Neural cell (in vitro differentiated cells): ENCODE measurements around the gene NPFFR1. TPM values are rescaled to one million over a fixed set of nuclear protein-coding genes. Genes with fewer than 3 reads are reported as not detected.

Source experiments
- H2AFZ ChIP-seq: fragments of 200-600, 300-800 bp; sonication (generic), shearing (Covaris generic); 2 replicates; pipeline ENCODE4 v1.6.0; 2014; ENCODE audit warnings: low read depth, mild to moderate bottlenecking, antibody characterized with exemption, low read length, moderate library complexity
- H3F3A ChIP-seq: fragments of 200-600 bp; shearing (Covaris generic); 2 replicates; pipeline ENCODE4 v1.6.1; 2016; ENCODE audit warnings: mild to moderate bottlenecking, moderate library complexity, mixed read lengths, antibody characterized with exemption, low read length; ENCODE audit not compliant: insufficient read depth, poor library complexity, severe bottlenecking
- H3K27ac ChIP-seq: fragments of 200-600, 300-800 bp; sonication (generic), shearing (Covaris generic); 2 replicates; pipeline ENCODE4 v1.5.1; 2014; ENCODE audit warnings: mild to moderate bottlenecking, low read length, moderate library complexity
- H3K27me3 ChIP-seq: fragments of 300-800, 200-600 bp; sonication (generic), shearing (Covaris generic); 2 replicates; pipeline ENCODE4 v1.6.0; 2014; ENCODE audit warnings: mild to moderate bottlenecking, low read depth, low read length, moderate library complexity; ENCODE audit not compliant: insufficient read depth
- H3K36me3 ChIP-seq: fragments of 300-800, 200-600 bp; sonication (generic), shearing (Covaris generic); 2 replicates; pipeline ENCODE4 v1.5.1; 2014; ENCODE audit warnings: mild to moderate bottlenecking, antibody characterized with exemption, low read length, moderate library complexity; ENCODE audit not compliant: insufficient read depth
- H3K4me2 ChIP-seq: fragments of 300-800, 200-600 bp; sonication (generic), shearing (Covaris generic); 2 replicates; pipeline ENCODE4 v1.6.0; 2014; ENCODE audit warnings: mild to moderate bottlenecking, low read length
- H3K4me3 ChIP-seq: fragments of 300-800, 200-600 bp; sonication (generic), shearing (Covaris generic); 2 replicates; pipeline ENCODE4 v1.5.1; 2014; ENCODE audit warnings: mild to moderate bottlenecking, low read length, moderate library complexity
- H3K79me2 ChIP-seq: fragments of 200-600 bp; shearing (Covaris generic); replicated peaks from 2 replicates; pipeline ENCODE4 v1.6.0; 2014; ENCODE audit warnings: mild to moderate bottlenecking, low read length, moderate library complexity; ENCODE audit not compliant: insufficient read depth
- H3K9ac ChIP-seq: fragments of 300-800, 200-600 bp; sonication (generic), shearing (Covaris generic); 2 replicates; pipeline ENCODE4 v1.6.1; 2016; ENCODE audit warnings: mild to moderate bottlenecking, low read length, mixed read lengths
- H3K9me2 ChIP-seq: fragments of 200-600 bp; shearing (Covaris generic); 2 replicates; pipeline ENCODE4 v1.6.1; 2016; ENCODE audit warnings: mild to moderate bottlenecking, low read length, mixed read lengths; ENCODE audit not compliant: insufficient read depth
- H3K9me3 ChIP-seq: fragments of 200-600, 300-800 bp; sonication (generic), shearing (Covaris generic); 2 replicates; pipeline ENCODE4 v1.6.1; 2016; ENCODE audit warnings: mild to moderate bottlenecking, mixed run types, low read length, moderate library complexity, mixed read lengths
- H4K20me1 ChIP-seq: fragments of 200-600 bp; shearing (Covaris generic); 2 replicates; pipeline ENCODE4 v1.6.1; 2016; ENCODE audit warnings: mild to moderate bottlenecking, mixed run types; ENCODE audit not compliant: insufficient read depth
- EP300 ChIP-seq: fragments of 450-650 bp; conservative IDR thresholded peaks from 2 replicates; pipeline ENCODE4 v1.6.1; 2014; ENCODE audit warnings: antibody characterized with exemption, mild to moderate bottlenecking, moderate library complexity; ENCODE audit not compliant: poor library complexity, severe bottlenecking
- EZH2 ChIP-seq: fragments of 200-600, 300-800 bp; shearing (Covaris generic), sonication (generic); IDR thresholded peaks from 2 replicates; pipeline ENCODE4 v1.6.1; 2014; ENCODE audit warnings: antibody characterized with exemption, low read length, borderline replicate concordance, mild to moderate bottlenecking; ENCODE audit not compliant: insufficient read depth, poor library complexity, severe bottlenecking
- MXI1 ChIP-seq: fragments of 450-650 bp; conservative IDR thresholded peaks from 2 replicates; pipeline ENCODE4 v1.6.1; 2014; ENCODE audit warnings: antibody characterized with exemption, mild to moderate bottlenecking; ENCODE audit not compliant: poor library complexity, severe bottlenecking
- POLR2AphosphoS5 ChIP-seq: IDR thresholded peaks from 2 replicates; pipeline ENCODE4 v1.6.1; 2012
- RAD21 ChIP-seq: fragments of 450-650 bp; conservative IDR thresholded peaks from 2 replicates; pipeline ENCODE4 v1.6.1; 2014; ENCODE audit warnings: antibody characterized with exemption, mild to moderate bottlenecking, moderate library complexity
- REST ChIP-seq: IDR thresholded peaks from 2 replicates; pipeline ENCODE4 v1.6.1; 2012; ENCODE audit warnings: borderline replicate concordance
- SMC3 ChIP-seq: fragments of 450-650 bp; conservative IDR thresholded peaks from 2 replicates; pipeline ENCODE4 v1.6.1; 2014; ENCODE audit warnings: antibody characterized with exemption, mild to moderate bottlenecking, moderate library complexity; ENCODE audit not compliant: poor library complexity
- TAF1 ChIP-seq: IDR thresholded peaks from 2 replicates; pipeline ENCODE4 v1.6.1; 2012; ENCODE audit warnings: low read depth
- polyA plus RNA-seq: library from polyadenylated mRNA; depleted of rRNA; stranded (reverse); fragments of >200 nt; gene quantifications from 2 replicates; pipeline ENCODE4 v1.2.3, GENCODE V29; 2014
- TF ChIP-seq, protein P1 (sequence below): fragments of 450-650 bp; IDR thresholded peaks from 2 replicates; pipeline ENCODE4 v1.5.1; 2014; ENCODE audit warnings: antibody characterized with exemption, mild to moderate bottlenecking, moderate library complexity; ENCODE audit not compliant: poor library complexity, severe bottlenecking

The NPFFR1 gene
- polyA plus RNA-seq, 1 donor from 2014 or later: 0.07 TPM

- Histone ChIP-seq H3K4me2 (no peak overlapping the region), H3K36me3 (peaks cover 25% of the 10 kb centered on the region), H3K27ac (no peak overlapping the region), H3K27me3 (no peaks in the 10 kb centered on the region), H3K9me2 (no peaks in the 10 kb centered on the region), H3K9me3 (no peaks in the 10 kb centered on the region), H3K9ac (no peak overlapping the region), H3F3A (no peaks in the 10 kb centered on the region), H3K4me3 (no peak overlapping the region), H2AFZ (no peak overlapping the region), H4K20me1 (no peaks in the 10 kb centered on the region), H3K79me2 (no peaks in the 10 kb centered on the region)
- TF ChIP-seq RAD21 (no peak), POLR2AphosphoS5 (no peak), TAF1 (no peak), SMC3 (no peak), MXI1 (no peak), REST (no peak), EZH2 (no peak), EP300 (no peak)
- TF ChIP-seq, protein P1, sequence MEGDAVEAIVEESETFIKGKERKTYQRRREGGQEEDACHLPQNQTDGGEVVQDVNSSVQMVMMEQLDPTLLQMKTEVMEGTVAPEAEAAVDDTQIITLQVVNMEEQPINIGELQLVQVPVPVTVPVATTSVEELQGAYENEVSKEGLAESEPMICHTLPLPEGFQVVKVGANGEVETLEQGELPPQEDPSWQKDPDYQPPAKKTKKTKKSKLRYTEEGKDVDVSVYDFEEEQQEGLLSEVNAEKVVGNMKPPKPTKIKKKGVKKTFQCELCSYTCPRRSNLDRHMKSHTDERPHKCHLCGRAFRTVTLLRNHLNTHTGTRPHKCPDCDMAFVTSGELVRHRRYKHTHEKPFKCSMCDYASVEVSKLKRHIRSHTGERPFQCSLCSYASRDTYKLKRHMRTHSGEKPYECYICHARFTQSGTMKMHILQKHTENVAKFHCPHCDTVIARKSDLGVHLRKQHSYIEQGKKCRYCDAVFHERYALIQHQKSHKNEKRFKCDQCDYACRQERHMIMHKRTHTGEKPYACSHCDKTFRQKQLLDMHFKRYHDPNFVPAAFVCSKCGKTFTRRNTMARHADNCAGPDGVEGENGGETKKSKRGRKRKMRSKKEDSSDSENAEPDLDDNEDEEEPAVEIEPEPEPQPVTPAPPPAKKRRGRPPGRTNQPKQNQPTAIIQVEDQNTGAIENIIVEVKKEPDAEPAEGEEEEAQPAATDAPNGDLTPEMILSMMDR: no peak
These were observed 70.9 kb downstream of the NPFFR1 start for GRCh38 chr10:70212879-70213278.

DNA sequence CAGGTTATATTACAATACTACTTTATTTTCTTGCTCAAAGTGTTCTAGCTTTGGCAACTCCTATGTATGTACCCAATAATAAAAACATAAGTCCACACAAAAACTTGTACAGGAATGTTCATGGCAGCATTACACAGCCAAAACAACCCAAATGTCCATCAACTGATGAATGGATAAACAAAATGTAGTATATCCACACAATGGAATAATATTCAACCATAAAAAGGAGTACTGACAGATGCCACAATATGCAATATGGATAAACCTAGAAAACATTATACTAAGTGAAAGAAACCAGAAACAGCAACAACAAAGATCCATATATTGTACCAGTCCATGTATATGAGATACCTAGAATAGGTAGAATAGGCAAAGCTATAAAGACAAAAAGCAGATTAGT lies 71.5 kb downstream of the NPFFR1 start:
- Histone ChIP-seq H3K79me2 (no peaks in the 10 kb centered on the region), H2AFZ (no peak overlapping the region), H3K9me3 (no peaks in the 10 kb centered on the region), H3K4me3 (no peak overlapping the region), H3K36me3 (peaks cover 22% of the 10 kb centered on the region), H3K9ac (no peak overlapping the region), H3K27ac (no peak overlapping the region), H3K9me2 (no peaks in the 10 kb centered on the region), H3K27me3 (no peaks in the 10 kb centered on the region), H3K4me2 (no peak overlapping the region), H4K20me1 (no peaks in the 10 kb centered on the region), H3F3A (no peaks in the 10 kb centered on the region)
- TF ChIP-seq TAF1: no peak
- TF ChIP-seq MXI1: no peak
- TF ChIP-seq EP300: no peak
- TF ChIP-seq SMC3: no peak
- TF ChIP-seq REST: no peak
- TF ChIP-seq EZH2: no peak
- no peak for TF ChIP-seq POLR2AphosphoS5
- TF ChIP-seq, protein P1: no peak
- TF ChIP-seq RAD21: no peak
